ENCODE results near the gene CD244. TPM values are rescaled to one million over a fixed set of nuclear protein-coding genes. Genes with fewer than 3 reads are reported as not detected.
"Not testable (repeated sequence)": the region's sequence is repeated elsewhere in the genome, so short reads cannot be mapped to it uniquely, and the experiment has no call there.

CD244 gene
- total RNA-seq, 3 donors from 2014 or later (not counting 1 experiment from before 2014, with no cell fraction given) = 131 to 193 (median 150) TPM

DNA sequence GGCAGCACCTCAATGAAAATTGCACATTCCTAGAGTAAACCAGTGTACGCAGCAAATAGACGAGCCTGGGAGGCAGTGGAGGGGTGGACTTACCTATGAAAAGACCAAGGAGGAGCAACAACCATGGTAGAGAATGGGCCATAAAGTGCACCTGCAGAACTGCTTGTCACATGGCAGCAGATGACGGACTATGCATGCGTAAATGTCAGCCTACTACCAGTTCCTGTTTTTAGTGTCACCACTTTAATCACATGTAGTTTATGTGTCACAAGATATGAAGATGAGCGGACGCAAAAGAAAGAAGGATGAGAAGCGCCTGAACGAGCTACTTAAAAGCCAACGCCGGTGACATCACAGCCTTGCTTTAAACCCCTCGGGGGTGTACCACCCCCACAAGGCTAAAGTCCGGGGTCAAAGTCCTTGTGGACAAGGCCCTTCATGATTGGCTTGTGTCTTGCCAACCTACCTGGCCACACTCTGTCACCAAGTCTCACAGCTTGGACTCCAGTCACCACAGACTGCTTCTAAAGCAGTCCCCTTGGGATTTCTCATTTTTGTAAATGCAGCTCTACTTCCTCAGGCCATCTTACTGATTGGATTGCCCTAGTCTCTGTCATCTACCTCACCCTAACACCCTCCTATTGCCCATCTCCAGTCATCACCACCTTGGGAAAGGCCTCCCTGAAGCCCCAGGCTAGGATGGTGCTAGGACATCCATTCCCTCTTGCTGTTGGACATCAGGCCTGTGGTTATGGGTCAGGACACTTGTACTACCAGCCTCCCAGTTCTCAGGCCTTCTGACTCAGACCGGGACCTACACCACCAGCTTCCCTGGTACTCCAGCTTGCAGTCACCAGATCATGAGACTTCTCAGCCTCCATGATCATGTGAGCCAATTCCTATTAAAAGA is 72.7 kb downstream of the CD244 start:
- 72% methylated on average over 13 of the region's 13 CpGs for WGBS (ENCODE audit: insufficient coverage)
- H3K36me3 ChIP-seq (ENCODE audit: control insufficient read depth, insufficient read depth, low read length) = no peaks in the 10 kb centered on the region
- Mint-ChIP-seq H3K9me3 (no peaks in the 10 kb centered on the region), H3K4me3 (no peak overlapping the region), H3K36me3 (no peaks in the 10 kb centered on the region), H3K4me1 (peaks cover 0 to 11% of the 10 kb centered on the region in 2 donors), H3K27me3 (ENCODE audit: low read depth in 2 of 2) (no peaks in the 10 kb centered on the region), H3K27ac (no peak overlapping the region)
- intact Hi-C loops (cut with micrococcal nuclease) = no loop called here
- TF ChIP-seq, protein P1, sequence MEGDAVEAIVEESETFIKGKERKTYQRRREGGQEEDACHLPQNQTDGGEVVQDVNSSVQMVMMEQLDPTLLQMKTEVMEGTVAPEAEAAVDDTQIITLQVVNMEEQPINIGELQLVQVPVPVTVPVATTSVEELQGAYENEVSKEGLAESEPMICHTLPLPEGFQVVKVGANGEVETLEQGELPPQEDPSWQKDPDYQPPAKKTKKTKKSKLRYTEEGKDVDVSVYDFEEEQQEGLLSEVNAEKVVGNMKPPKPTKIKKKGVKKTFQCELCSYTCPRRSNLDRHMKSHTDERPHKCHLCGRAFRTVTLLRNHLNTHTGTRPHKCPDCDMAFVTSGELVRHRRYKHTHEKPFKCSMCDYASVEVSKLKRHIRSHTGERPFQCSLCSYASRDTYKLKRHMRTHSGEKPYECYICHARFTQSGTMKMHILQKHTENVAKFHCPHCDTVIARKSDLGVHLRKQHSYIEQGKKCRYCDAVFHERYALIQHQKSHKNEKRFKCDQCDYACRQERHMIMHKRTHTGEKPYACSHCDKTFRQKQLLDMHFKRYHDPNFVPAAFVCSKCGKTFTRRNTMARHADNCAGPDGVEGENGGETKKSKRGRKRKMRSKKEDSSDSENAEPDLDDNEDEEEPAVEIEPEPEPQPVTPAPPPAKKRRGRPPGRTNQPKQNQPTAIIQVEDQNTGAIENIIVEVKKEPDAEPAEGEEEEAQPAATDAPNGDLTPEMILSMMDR (IDR thresholded peaks at IDR 0.05) = no peak
- no peak for DNase-seq
- ATAC-seq = peak in 2 of 3 donors; percentile 35 to 39
- no peaks in the 10 kb centered on the region for H3K27me3 ChIP-seq (ENCODE audit: control insufficient read depth, insufficient read depth, low read length)
- no peak overlapping the region for H3K4me3 ChIP-seq (ENCODE audit: low read length)
- H3K9me3 ChIP-seq (ENCODE audit: control insufficient read depth, insufficient read depth, low read length) = no peaks in the 10 kb centered on the region
- H3K27ac ChIP-seq (ENCODE audit: low read length) = peak overlapping the region; percentile 96
- H3K4me1 ChIP-seq (ENCODE audit: control insufficient read depth, insufficient read depth, low read length) = peaks cover 9% of the 10 kb centered on the region

DNA sequence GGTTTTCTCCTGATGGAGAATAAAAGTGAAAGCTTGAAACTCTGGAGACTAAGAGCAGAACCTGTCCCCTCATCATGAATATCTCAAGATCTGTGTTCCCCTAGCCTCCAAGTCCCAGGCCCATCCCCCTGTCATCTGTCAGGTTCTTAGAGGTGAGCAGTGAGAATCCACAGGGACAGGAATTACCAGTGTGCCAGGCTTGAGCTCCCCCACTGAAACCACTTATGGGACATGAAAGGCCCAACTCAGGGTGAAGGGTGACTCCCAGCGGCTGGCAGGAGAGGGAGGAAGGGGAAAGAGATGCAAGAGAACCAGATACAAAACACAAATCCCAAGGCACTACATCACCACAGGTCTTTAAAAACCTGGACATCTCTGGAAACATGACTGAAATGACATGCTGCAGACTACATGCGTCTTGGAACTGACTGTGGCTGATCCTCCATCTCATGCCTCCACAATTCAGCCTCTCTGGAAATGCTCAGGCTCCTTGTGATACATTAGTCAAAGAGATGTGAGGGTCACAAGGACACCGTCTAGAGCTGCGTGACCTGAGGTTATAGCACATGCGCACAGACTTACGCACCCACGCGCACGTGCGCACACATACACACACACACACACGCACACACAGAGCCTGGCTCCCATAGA is 73.5 kb downstream of the CD244 start:
- peaks cover 9% of the 10 kb centered on the region for H3K4me1 ChIP-seq (ENCODE audit: control insufficient read depth, insufficient read depth, low read length)
- Mint-ChIP-seq H3K36me3 (no peaks in the 10 kb centered on the region), H3K4me3 (no peak overlapping the region), H3K4me1 (peaks cover 0 to 3% of the 10 kb centered on the region in 2 donors), H3K9me3 (no peaks in the 10 kb centered on the region), H3K27ac (no peak overlapping the region), H3K27me3 (ENCODE audit: low read depth in 2 of 2) (no peaks in the 10 kb centered on the region)
- no peaks in the 10 kb centered on the region for H3K36me3 ChIP-seq (ENCODE audit: control insufficient read depth, insufficient read depth, low read length)
- TF ChIP-seq, protein P1 (IDR thresholded peaks at IDR 0.05) = no peak
- no peak overlapping the region for H3K4me3 ChIP-seq (ENCODE audit: low read length)
- no peaks in the 10 kb centered on the region for H3K9me3 ChIP-seq (ENCODE audit: control insufficient read depth, insufficient read depth, low read length)
- ATAC-seq (peak in 1 of 3 donors; percentile 24), DNase-seq (no peak)
- WGBS (ENCODE audit: insufficient coverage) = 86% methylated on average over 10 of the region's 11 CpGs
- peak overlapping the region; percentile 96 for H3K27ac ChIP-seq (ENCODE audit: low read length)
- no peaks in the 10 kb centered on the region for H3K27me3 ChIP-seq (ENCODE audit: control insufficient read depth, insufficient read depth, low read length)
- intact Hi-C loops (cut with micrococcal nuclease) = no loop called here

DNA sequence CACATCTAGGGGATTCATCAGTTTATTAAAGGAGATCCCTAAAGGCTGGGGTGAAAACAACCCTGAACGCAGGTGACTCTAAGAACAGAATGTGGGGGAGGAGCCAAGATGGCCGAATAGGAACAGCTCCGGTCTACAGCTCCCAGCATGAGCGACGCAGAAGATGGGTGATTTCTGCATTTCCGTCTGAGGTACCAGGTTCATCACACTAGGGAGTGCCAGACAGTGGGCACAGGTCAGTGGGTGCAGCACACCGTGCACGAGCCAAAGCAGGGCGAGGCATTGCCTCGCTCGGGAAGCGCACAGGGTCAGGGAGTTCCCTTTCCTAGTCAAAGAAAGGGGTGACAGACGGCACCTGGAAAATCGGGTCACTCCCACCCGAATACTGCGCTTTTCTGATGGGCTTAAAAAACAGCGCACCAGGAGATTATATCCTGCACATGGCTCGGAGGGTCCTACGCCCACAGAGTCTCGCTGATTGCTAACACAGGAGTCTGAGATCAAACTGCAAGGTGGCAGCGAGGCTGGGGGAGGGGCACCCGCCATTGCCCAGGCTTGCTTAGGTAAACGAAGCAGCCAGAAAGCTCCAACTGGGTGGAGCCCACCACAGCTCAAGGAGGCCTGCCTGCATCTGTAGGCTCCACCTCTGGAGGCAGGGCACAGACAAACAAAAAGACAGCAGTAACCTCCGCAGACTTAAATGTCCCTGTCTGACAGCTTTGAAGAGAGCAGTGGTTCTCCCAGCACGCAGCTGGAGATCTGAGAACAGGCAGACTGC is 79.5 kb downstream of the CD244 start:
- 92% methylated on average over 17 of the region's 25 CpGs for WGBS (ENCODE audit: insufficient coverage)
- H3K4me3 Mint-ChIP-seq; intact Hi-C loops (cut with micrococcal nuclease); H3K36me3 ChIP-seq (ENCODE audit: control insufficient read depth, insufficient read depth, low read length); H3K27me3 Mint-ChIP-seq (ENCODE audit: low read depth in 2 of 2); H3K36me3 Mint-ChIP-seq; H3K4me1 Mint-ChIP-seq; H3K27ac Mint-ChIP-seq; H3K9me3 Mint-ChIP-seq; H3K9me3 ChIP-seq (ENCODE audit: control insufficient read depth, insufficient read depth, low read length); H3K4me3 ChIP-seq (ENCODE audit: low read length); ATAC-seq; H3K27me3 ChIP-seq (ENCODE audit: control insufficient read depth, insufficient read depth, low read length); H3K27ac ChIP-seq (ENCODE audit: low read length); DNase-seq: not testable (repeated sequence)
- peaks cover 16% of the 10 kb centered on the region for H3K4me1 ChIP-seq (ENCODE audit: control insufficient read depth, insufficient read depth, low read length)
